ENCODE data around the gene SAG.
"Not testable (repeated sequence)": the region's sequence is repeated elsewhere in the genome, so short reads cannot be mapped to it uniquely, and the experiment has no call there.

Gene SAG

GRCh38 chr2:233334915-233335314 is 27.3 kb downstream of the SAG start:
- DNase-seq: no peak

DNA sequence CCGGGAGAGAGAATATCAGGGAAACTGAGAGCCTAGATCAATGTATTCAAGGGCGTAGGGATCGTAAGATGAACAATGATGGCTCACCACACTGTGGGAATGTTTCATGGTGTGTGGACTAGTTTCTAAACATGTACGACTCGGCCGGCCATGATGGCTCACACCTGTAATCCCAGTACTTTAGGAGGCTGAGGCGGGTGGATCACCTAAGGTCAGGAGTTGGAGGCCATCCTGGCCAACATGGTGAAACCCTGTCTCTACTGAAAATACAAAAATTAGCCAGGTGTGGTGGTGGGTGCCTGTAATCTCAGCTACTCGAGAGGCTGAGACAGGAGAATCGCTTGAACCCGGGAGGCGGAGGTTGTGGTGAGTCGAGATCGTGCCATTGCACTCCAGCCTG is 28.5 kb downstream of the SAG start:
- DNase-seq: not testable (repeated sequence)

- DNase-seq: no peak
These were observed 28.9 kb downstream of the SAG start for GRCh38 chr2:233336541-233336940.

GRCh38 chr2:233338046-233338445 is 30.4 kb downstream of the SAG start:
- DNase-seq: no peak

DNA sequence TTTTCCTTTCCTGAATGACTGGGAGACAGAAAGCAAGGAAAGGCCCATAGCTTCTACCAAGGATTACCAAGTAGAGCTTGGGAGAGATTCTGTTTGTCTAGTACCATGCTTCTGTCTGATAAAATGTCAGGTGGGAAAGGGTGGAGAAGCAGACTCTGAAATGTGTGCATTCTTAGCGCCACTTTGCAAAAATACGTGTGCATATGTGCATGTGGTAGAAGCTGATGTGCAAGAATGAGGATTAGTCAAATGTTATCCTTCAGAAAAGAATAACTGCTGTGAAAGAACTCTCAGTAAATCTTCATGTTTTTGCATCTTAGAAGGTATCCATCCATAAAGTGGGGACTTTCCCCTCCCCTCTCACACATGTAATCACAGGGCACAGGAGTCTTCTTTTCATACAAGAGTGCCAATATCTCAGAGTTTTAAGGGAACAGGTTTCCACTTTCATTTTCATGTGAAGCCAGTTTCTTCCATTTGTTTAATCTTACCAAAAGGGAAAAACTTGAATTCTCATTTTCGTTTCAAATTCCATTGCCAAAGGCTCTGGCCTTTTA is 31.3 kb downstream of the SAG start:
- no peak for DNase-seq

- no peak for DNase-seq
These were observed 31.8 kb downstream of the SAG start for GRCh38 chr2:233339427-233339826.

DNA sequence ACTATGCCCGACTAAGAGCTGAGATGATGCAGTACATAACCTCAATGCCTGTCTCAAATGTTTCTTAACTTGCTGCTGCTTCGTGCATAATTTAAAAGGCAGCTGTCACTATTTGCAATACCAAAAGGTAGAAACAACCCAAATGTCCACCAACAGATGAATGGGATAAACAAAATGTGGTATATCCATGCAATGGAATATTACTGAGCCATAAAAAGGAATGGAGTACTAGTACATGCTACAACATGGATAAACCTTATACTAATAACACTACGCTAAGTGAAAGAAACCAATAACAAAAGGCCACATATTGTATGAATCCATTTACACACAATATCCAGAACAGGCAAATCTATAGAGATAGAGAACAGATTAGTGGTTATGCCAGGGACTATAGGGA is 33.7 kb downstream of the SAG start:
- DNase-seq: no peak

DNA sequence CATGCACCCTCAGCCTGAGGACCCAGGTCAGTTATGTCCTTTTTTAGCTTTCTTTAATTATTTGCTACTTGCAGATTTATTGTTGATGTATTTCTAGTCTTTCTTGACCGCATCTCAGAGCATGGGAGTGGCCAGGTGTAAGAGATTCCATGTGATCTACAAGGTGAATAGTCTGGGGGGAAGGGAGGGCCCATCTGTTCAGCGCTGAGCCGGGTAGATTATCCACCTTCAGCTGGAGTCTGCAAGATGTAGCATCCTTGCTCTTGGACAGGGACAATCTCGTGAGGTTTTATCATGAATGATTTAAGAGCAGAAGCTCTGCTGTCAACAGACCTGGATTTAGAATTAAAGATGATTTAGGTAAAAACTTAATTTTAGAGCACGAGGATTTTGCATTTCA is 34.7 kb downstream of the SAG start:
- no peak for DNase-seq

DNA sequence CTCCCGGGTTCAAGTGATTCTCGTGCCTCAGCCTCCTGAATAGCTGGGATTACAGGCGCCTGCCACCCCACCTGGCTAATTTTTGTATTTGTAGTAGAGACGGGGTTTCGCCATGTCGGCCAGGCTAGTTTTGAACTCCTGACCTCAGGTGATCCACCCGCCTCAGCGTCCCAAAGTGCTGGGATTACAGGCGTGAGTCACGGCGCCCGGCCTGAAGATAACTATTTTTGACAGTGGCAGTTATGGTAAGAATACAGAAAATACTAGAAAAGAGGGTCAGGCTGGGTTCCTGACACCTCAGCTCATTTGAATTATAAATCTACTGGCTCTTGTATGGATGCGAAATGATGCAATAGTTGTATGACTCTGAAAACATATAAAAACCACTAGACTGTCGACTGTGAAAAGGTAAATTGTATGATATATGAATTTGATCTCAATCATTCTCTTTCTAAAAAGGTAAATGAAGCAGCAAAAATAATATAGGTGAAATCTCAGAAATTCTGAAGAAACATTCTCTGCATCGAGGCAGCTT is 35.6 kb downstream of the SAG start:
- DNase-seq: no peak

DNA sequence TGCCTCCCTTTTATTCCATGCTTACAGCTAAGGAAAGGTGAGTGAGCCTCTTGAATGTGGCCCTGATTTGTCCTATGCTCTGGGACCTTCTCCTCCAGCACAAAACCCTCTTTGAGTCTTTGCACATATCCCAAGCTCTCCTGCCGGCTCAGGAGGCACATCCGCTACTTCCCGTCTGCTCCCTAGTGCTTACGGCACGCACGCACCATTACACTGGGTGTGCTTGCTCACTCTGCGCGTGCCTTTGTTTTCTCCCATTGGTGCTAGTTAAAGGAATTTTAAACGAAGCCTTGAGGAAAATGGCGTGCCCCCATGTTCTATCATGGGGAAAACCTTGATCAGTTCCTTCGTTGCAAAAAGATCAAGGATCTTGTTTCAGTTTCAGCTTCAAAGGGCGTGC is 38.8 kb downstream of the SAG start:
- DNase-seq: no peak

GRCh38 chr2:233346930-233347329 is 39.3 kb downstream of the SAG start:
- DNase-seq: no peak

- no peak for DNase-seq
These were observed 41.7 kb downstream of the SAG start for GRCh38 chr2:233349005-233349998.

DNA sequence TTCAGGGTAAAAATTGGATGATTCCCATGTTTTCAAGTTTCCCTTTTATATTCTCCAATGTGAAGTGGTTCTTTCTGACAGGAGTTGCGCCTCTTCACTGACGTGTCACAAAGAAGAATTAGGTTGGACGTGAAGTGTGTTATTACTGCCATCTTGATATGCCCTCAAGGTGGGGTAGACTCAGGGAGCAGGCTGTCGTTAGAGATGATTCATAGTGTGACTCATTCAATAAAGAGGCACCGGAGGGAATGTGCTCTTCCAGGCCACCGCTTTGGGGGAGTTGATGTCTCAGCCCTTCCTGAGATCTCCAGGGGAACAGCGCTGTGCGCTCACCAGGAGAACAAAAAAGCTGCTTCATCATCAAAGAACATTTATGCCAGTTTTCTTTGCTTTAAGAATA is 43.1 kb downstream of the SAG start:
- peak; percentile 52 for DNase-seq

DNA sequence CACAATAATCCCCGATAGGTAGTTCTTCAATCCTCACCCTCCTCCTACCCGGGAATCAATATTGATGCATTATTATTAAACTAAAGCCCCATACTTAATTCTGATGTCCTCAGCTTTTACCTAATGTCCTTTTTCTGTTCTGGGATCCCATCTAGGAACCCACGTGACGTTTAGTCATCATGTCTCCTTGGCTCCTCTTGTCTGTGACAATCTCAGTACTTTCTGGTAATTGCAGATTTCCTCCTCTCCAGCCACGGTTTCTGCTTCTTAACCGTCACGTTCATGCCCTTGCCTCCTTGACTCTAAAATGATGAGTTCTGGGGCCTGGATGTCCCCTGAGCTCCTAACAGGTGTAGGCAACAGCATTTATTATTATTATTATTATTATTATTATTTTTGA is 43.8 kb downstream of the SAG start:
- DNase-seq: no peak

DNA sequence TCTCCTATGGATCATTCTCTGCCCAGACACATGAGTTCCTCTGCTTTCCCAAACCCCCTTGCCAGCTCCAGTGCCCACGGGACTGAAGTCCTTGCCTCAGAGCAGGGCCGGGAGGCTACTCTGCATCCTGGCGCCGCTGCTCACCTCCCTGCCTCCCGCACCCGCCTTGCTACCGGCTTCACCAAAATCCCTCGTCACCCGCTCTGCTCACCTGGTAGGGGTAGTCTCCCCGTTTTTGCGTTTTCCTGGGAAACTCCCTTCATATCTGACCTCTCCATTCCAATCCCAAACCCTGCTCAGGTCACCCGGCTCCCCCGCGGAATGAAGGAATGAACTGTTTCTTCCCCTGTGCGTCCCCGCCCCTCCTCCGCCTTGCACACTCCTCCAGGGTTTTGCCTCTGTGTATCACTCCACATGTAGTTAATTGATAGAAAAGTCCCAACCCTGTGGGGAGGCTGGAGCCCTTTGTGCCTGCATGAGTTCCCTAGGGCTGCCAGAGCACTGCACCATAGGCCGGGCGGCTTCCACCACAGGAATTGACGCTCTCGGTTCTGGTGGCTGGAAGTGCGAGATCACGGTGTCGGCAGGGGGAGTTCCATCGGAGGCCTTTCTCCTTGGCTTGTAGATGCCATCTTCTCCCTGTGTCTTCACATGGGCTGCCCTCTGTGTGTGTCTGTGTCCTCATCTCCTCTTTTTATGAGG is 44.7 kb downstream of the SAG start:
- no peak for DNase-seq

DNA sequence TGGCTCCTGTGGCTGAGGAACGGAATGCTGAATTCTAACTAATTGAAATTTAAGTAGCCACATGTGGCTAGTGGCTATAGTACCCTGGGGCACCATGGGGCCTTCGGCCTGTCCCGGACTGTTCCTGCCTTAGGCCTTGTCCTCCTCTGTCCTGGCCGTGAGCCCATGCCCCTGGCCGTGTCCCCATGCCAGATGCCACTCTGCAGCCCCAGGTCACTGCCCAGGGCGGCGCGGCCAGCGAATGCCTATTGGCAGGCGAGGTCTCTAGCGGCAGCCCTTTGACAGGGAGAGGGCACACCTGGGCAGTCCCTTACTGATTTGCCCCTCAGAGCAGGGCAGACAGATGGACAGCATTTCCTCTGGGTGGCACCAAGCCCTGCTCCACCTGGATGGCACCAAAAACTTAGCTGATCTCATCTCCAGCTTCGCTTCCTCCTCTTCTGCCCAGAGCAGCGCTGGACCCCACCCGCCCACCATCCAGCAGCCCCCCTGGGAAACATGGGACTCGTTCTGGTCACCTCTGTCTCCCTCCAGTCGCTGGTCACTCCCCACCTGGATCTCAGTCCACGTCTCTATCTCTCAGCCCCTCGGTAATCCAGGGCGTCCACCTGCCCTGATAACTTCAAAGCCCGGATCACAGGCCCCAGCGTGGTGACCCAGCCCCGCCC is 45.6 kb downstream of the SAG start:
- no peak for DNase-seq

- DNase-seq: peak; percentile 79
These were observed 46.3 kb downstream of the SAG start, which contains the start of gene DGKD for GRCh38 chr2:233353769-233354499. TSS of gene DGKD (plus strand) at chr2:233354494. CDS start at chr2:233354519, 25 bp downstream.

GRCh38 chr2:233354500-233354924 is 46.9 kb downstream of the SAG start:
- DNase-seq: no peak

DNA sequence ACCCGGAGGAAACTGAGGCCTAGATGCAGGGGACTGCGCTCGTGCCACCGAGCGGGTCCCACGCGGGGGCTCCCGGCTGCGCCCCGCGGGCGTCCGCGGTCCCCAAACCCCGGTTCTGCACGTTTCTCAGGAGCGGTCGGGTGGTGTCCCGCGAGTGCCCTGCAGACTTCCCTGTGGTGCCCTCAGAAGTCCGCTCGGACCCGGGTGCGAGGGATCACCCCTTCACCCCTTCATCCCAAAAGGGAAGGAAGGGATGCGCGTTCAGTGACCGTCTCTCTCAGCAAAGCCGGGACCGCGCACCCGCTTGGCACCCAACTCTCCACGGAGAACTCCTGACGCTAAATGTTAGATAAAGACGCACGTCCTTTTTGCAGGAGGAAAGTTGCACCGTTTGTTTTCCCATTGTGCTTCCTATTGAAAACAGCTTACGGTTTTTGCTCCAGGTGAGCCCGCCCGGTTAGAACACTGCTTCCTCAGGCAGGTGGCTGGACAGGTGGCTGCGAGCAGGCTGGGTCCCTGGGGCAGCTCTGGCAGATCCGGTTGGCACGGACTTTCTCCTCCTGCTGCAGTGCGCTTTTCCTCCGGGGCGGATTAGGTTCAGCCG is 47.5 kb downstream of the SAG start:
- DNase-seq: peak; percentile 8

DNA sequence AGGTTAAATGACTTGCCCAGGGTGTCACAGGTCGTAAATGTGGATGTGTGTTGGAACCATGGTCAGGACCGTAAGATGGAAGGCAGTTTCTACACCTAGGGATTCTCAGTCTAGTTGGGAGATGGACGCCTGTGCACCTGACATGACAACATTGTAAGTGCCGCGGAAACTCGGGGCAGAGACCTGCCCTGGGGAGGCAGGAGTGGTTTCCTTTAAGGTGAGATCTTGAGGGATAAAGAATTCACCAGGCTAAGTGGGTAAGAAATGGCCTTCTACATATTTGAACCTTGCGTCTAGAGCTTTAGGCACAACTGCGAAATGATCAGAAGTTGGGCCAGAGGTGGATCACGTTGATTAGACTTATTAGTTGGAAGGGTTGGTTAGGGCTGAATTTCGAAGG is 48.3 kb downstream of the SAG start:
- DNase-seq: no peak

DNA sequence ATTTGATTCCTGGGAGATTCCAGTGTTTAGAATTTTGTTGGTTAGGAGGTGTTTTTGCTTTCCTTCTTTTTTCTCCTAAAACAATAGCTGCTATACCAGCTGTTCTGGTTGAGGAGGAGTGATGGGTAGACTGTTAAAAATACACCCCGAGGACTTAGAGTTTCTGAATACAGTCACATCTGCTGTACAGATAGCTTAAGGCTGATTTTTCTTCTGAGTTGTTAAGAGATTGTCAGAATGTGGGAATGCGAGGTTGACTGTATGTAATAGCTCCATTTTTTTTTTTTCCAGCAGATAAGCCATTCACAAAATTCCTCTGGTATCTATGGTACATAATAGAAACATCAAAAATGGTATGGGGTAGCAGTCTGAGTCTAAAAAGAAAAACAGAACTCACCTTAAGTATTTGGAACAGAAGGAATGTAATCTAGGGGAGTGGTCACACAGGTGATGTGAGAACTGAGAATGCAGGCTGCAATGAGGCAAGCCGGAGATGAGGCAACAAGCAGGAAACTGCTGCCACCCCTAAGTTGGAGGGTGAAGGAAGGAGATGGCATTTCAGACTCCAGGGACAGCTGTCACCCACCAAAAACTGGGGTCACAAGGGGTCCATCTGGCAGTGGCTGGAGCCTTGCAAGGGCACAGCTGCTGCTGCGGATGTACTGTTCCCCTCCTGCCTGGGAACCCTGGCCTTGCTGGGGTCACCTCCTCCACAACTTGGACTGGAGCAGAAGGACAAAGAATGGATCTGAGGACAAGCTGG is 49.1 kb downstream of the SAG start:
- DNase-seq: peak; percentile 13
